Mesenchymal stem cell (in vitro differentiated cells and primary cell): ENCODE results near the gene SLC39A10.

ENCODE experiments used
- DNase-seq: peaks from one replicate; pipeline ENCODE4 v3.0.0-alpha.2; 2013
- H2AFZ ChIP-seq: one replicate; pipeline ENCODE4 v1.6.1; 2013; ENCODE audit warnings: low read depth, mild to moderate bottlenecking, control low read depth, inconsistent platforms, low read length, moderate library complexity
- H2AK5ac ChIP-seq: 2 replicates; pipeline ENCODE4 v1.6.1; 2013; ENCODE audit warnings: low read length, moderate library complexity, mild to moderate bottlenecking, inconsistent platforms; ENCODE audit not compliant: severe bottlenecking
- H2BK120ac ChIP-seq: one replicate; pipeline ENCODE4 v1.6.1; 2013; ENCODE audit warnings: low read depth, mild to moderate bottlenecking, inconsistent platforms, low read length, moderate library complexity
- H2BK12ac ChIP-seq, 2 experiments: one replicate each; pipeline ENCODE4 v1.6.1; 2013; ENCODE audit warnings: inconsistent platforms in 2 of 2, low read length in 2 of 2, mild to moderate bottlenecking in 2 of 2, moderate library complexity in 2 of 2, control low read depth in 1 of 2
- H2BK15ac ChIP-seq: one replicate; pipeline ENCODE4 v1.6.1; 2013; ENCODE audit warnings: mild to moderate bottlenecking, low read depth, inconsistent platforms; ENCODE audit not compliant: poor library complexity, severe bottlenecking
- H2BK5ac ChIP-seq: 2 replicates; pipeline ENCODE4 v1.6.1; 2013; ENCODE audit warnings: low read depth, mild to moderate bottlenecking, low read length, control low read depth, inconsistent platforms; ENCODE audit not compliant: poor library complexity, severe bottlenecking
- H3K14ac ChIP-seq, 2 experiments: one replicate each; pipeline ENCODE4 v1.6.1; 2013; ENCODE audit warnings: inconsistent platforms in 2 of 2, low read length in 2 of 2, control low read depth in 1 of 2, mild to moderate bottlenecking in 1 of 2, moderate library complexity in 1 of 2
- H3K18ac ChIP-seq, 2 experiments: one replicate each; pipeline ENCODE4 v1.6.1; 2013; ENCODE audit warnings: inconsistent platforms in 2 of 2, low read length in 2 of 2, control low read depth in 1 of 2, low read depth in 1 of 2, mild to moderate bottlenecking in 1 of 2
- H3K23ac ChIP-seq, 2 experiments: one replicate each; pipeline ENCODE4 v1.6.1; 2013; ENCODE audit warnings: inconsistent platforms in 2 of 2, low read length in 2 of 2, mild to moderate bottlenecking in 2 of 2, moderate library complexity in 2 of 2, control low read depth in 1 of 2
- H3K27ac ChIP-seq: 2 replicates; pipeline ENCODE4 v1.5.1; 2013; ENCODE audit warnings: mild to moderate bottlenecking, moderate library complexity, low read length, control low read depth, inconsistent platforms; ENCODE audit not compliant: poor library complexity, severe bottlenecking
- H3K27me3 ChIP-seq, 2 experiments: 2 replicates each; pipeline versions ENCODE4 v1.6.1 to v1.7.0; 2013; ENCODE audit warnings: low read length in 2 of 2, mild to moderate bottlenecking in 2 of 2, moderate library complexity in 2 of 2, control low read depth in 1 of 2, inconsistent platforms in 1 of 2; ENCODE audit not compliant: control insufficient read depth in 1 of 2, insufficient read depth in 1 of 2
- H3K36me3 ChIP-seq, 2 experiments: 2 replicates each; pipeline versions ENCODE4 v1.6.1 to v1.7.0; 2013; ENCODE audit warnings: low read length in 2 of 2, control low read depth in 1 of 2, inconsistent platforms in 1 of 2, low read depth in 1 of 2, mild to moderate bottlenecking in 1 of 2; ENCODE audit not compliant: insufficient read depth in 2 of 2, control insufficient read depth in 1 of 2
- H3K4ac ChIP-seq, 2 experiments: one replicate each; pipeline ENCODE4 v1.6.1; 2013; ENCODE audit warnings: inconsistent platforms in 2 of 2, low read length in 2 of 2, mild to moderate bottlenecking in 2 of 2, moderate library complexity in 2 of 2, control low read depth in 1 of 2, low read depth in 1 of 2
- H3K4me1 ChIP-seq: 2 replicates; pipeline ENCODE4 v1.6.1; 2013; ENCODE audit warnings: low read depth, low read length, control low read depth; ENCODE audit not compliant: control insufficient read depth, insufficient read depth
- H3K4me2 ChIP-seq: 2 replicates; pipeline ENCODE4 v1.6.1; 2013; ENCODE audit warnings: low read length, mild to moderate bottlenecking, inconsistent platforms; ENCODE audit not compliant: poor library complexity, severe bottlenecking
- H3K4me3 ChIP-seq, 2 experiments: 2 replicates each; pipeline versions ENCODE4 v1.5.1 to v1.7.0; 2013; ENCODE audit warnings: low read length in 2 of 2, mild to moderate bottlenecking in 2 of 2, control low read depth in 1 of 2, low read depth in 1 of 2; ENCODE audit not compliant: insufficient read depth in 1 of 2
- H3K79me1 ChIP-seq: replicated peaks from 2 replicates; pipeline ENCODE4 v1.6.1; 2013; ENCODE audit warnings: mild to moderate bottlenecking, control low read depth, low read length, inconsistent platforms; ENCODE audit not compliant: poor library complexity, severe bottlenecking
- H3K9ac ChIP-seq: 2 replicates; pipeline ENCODE4 v1.7.0; 2013; ENCODE audit warnings: mild to moderate bottlenecking, low read length, moderate library complexity
- H3K9me3 ChIP-seq: 2 replicates; pipeline ENCODE4 v1.7.0; 2013; ENCODE audit warnings: mild to moderate bottlenecking, low read length; ENCODE audit not compliant: control insufficient read depth
- H4K8ac ChIP-seq: one replicate; pipeline ENCODE4 v1.6.1; 2013; ENCODE audit warnings: inconsistent platforms, mild to moderate bottlenecking, low read length, moderate library complexity
- H4K91ac ChIP-seq: one replicate; pipeline ENCODE4 v1.6.1; 2013; ENCODE audit warnings: mild to moderate bottlenecking, low read length, inconsistent platforms
- WGBS: methylation state at CpG from one replicate; pipeline ENCODE4 v1.1.7; 2013; ENCODE audit warnings: mixed read lengths; 5-methylcytosine and 5-hydroxymethylcytosine counted together

The SLC39A10 gene

GRCh38 chr2:195766691-195767090 is 109.7 kb downstream of the SLC39A10 start:
- Histone ChIP-seq H3K27me3 (no peaks in the 10 kb centered on the region), H3K4me1 (no peaks in the 10 kb centered on the region), H4K8ac (no peak overlapping the region), H3K14ac (no peak overlapping the region), H3K79me1 (no peaks in the 10 kb centered on the region), H3K27ac (no peak overlapping the region), H3K9ac (no peak overlapping the region), H3K4me3 (no peak overlapping the region), H3K18ac (no peak overlapping the region), H3K23ac (no peak overlapping the region), H2AK5ac (no peak overlapping the region), H2BK120ac (no peak overlapping the region), H2AFZ (no peak overlapping the region), H3K4ac (no peak overlapping the region), H2BK12ac (no peak overlapping the region), H3K4me2 (no peak overlapping the region), H3K36me3 (no peaks in the 10 kb centered on the region), H3K9me3 (peaks cover 8% of the 10 kb centered on the region), H2BK5ac (no peak overlapping the region), H2BK15ac (no peak overlapping the region), H4K91ac (no peak overlapping the region)
- no CpG with 5 or more reads among the region's 1 CpG for WGBS
- no peak for DNase-seq

DNA sequence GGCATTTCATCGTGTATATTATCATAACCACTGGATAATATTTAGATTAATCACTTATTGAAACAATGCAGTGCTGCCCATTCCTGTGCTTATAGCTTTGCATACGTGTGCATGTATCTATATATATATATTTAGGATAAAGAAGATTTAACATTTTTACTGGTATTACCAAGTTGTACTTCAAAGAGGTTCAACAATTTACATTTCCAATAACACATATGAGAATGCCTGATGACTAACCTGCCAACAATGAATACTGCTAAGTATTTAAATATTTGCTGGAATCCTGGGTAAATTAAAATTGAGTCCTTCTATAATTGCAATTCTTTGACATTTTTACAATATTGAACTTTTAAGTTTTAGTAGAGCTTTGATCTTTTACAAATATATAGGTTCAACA is 111.4 kb downstream of the SLC39A10 start:
- WGBS: no CpG with 5 or more reads among the region's 2 CpGs
- no peak for DNase-seq
- Histone ChIP-seq H2BK12ac (no peak overlapping the region), H3K36me3 (no peaks in the 10 kb centered on the region), H3K4me3 (no peak overlapping the region), H3K9me3 (peaks cover 8% of the 10 kb centered on the region), H3K79me1 (no peaks in the 10 kb centered on the region), H4K91ac (no peak overlapping the region), H3K27me3 (no peaks in the 10 kb centered on the region), H3K27ac (no peak overlapping the region), H3K4me1 (no peaks in the 10 kb centered on the region), H2BK15ac (no peak overlapping the region), H2BK5ac (no peak overlapping the region), H2BK120ac (no peak overlapping the region), H3K4me2 (no peak overlapping the region), H4K8ac (no peak overlapping the region), H2AFZ (no peak overlapping the region), H3K18ac (no peak overlapping the region), H3K23ac (no peak overlapping the region), H2AK5ac (no peak overlapping the region), H3K14ac (no peak overlapping the region), H3K9ac (no peak overlapping the region), H3K4ac (no peak overlapping the region)

DNA sequence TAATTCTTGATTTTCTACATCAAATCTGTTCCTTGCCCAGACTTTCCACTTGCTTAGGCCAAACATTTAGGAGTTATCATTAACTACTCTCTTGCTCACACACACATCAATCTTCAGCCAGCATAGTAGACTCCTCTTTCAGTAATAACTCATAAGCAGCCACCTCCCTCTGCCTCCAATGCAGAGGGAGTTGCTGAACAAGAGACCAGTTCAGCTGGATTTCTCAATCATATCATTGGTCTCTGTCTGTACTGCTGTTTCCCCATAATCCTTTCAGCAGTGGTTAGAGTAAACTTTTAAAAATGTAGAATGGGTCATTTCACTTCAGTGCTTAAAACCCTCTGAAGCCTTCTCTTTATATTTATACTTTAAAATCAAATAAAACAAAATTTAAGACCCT is 112.9 kb downstream of the SLC39A10 start:
- Histone ChIP-seq H2BK12ac (no peak overlapping the region), H2BK120ac (no peak overlapping the region), H3K36me3 (no peaks in the 10 kb centered on the region), H2AFZ (no peak overlapping the region), H2BK5ac (no peak overlapping the region), H2AK5ac (no peak overlapping the region), H4K8ac (no peak overlapping the region), H3K4me3 (no peak overlapping the region), H3K4me2 (no peak overlapping the region), H3K9me3 (peaks cover 3% of the 10 kb centered on the region), H3K27me3 (no peaks in the 10 kb centered on the region), H3K23ac (no peak overlapping the region), H3K14ac (no peak overlapping the region), H4K91ac (no peak overlapping the region), H3K27ac (no peak overlapping the region), H3K4ac (no peak overlapping the region), H3K79me1 (no peaks in the 10 kb centered on the region), H3K9ac (no peak overlapping the region), H3K4me1 (no peaks in the 10 kb centered on the region), H2BK15ac (no peak overlapping the region), H3K18ac (no peak overlapping the region)
- no peak for DNase-seq

DNA sequence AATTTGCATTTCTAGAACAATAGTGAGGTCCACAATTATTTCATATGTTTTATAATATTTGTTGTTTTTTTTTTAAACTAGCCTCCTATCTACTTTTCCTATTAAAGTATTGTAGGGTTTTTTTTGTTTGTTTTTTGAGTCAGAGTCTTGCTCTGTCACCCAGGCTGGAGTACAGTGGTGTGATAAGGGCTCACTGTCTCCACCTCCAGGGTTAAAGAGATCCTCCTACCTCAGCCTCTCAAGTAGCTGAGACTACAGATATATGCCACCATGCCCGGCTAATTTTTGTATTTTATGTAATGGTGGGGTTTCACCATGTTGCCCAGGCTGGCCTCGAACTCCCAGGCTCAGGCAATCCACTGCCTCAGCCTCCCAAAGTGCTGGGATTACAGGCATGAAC is 122.5 kb downstream of the SLC39A10 start:
- Histone ChIP-seq H2BK15ac (no peak overlapping the region), H3K4ac (no peak overlapping the region), H3K14ac (no peak overlapping the region), H3K23ac (no peak overlapping the region), H3K9ac (no peak overlapping the region), H3K27me3 (no peaks in the 10 kb centered on the region), H2BK120ac (no peak overlapping the region), H3K4me1 (no peaks in the 10 kb centered on the region), H4K8ac (no peak overlapping the region), H2AFZ (no peak overlapping the region), H3K9me3 (no peaks in the 10 kb centered on the region), H2BK5ac (no peak overlapping the region), H2AK5ac (no peak overlapping the region), H3K79me1 (no peaks in the 10 kb centered on the region), H3K4me2 (no peak overlapping the region), H3K18ac (no peak overlapping the region), H3K27ac (no peak overlapping the region), H4K91ac (no peak overlapping the region), H2BK12ac (no peak overlapping the region), H3K4me3 (no peak overlapping the region), H3K36me3 (no peaks in the 10 kb centered on the region)
- no peak for DNase-seq
- no CpG with 5 or more reads among the region's 2 CpGs for WGBS
